Measurements from ENCODE around the gene FNDC11. TPM values are rescaled to one million over a fixed set of nuclear protein-coding genes. Genes with fewer than 3 reads are reported as not detected.

The FNDC11 gene
- total RNA-seq, 1 experiment from 2014 or later = not detected

DNA sequence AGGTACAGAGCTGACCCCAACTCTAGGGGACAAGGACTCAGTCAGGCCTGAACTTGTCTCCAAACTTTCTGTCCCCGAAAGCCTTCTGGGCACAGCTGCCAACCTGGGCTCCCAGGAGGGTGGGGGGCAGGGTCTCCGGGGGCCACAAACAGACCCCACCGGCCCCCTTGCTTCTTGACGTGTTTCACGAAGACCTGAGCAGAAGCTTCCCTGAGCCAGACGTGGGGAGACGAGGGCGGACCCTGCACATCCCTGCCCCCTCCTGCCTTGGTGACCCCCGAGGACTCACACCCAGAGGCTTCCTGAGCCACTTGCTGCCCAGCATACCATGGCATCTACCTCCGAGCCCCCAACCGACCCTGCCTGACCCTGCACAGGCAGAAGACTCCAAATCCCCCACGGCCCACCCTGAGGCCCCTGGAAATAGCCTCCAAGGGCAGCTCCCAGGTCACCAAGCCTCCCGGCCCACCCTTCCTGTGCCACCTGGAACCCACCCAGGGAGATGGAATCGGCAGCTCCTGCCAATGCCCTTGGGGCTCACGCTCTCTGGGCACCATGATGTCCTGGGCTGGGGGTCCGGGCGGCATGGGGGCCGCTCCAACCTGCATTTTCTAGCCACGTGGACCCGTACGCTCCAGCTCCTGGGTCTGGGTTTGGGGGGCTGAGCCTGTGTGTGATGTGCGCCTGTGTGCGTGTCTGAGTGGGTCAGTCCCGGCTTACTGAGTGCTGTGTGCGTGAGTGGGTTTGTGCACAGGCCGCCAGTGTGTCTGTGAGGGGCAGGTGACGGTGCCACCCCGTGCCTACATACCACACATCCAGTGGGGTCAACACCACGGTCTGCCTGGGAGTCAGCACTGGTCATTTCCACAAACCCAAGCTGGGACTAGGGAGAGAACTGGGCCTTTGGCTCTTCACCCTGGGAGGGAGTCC is 14.3 kb upstream of the FNDC11 start:
- BruUV-seq (replicated peaks) = no TSS peak
- no peaks in the 10 kb centered on the region for H3K9me3 Mint-ChIP-seq (ENCODE audit: low read depth, unreplicated experiment)
- CTCF ChIA-PET = interaction anchor here (1.2 to 3.0 kb wide), 7 partner anchors 17 to 168 kb away, joined by 3 to 37 read pairs (median 18); partner anchors contain the start of genes ARFRP1, PPDPF and ZGPAT
- no peak for DNase-seq
- H3K27ac Mint-ChIP-seq (ENCODE audit: unreplicated experiment) = peak overlapping the region; percentile 84
- peaks cover 58% of the 10 kb centered on the region for H3K4me1 Mint-ChIP-seq (ENCODE audit: low read depth, unreplicated experiment)
- intact Hi-C loops (cut with micrococcal nuclease; ENCODE audit: unreplicated experiment) = loop anchor here (2.0 to 5.0 kb wide), 5 partner anchors 38 to 433 kb away; partner anchors contain the start of genes GMEB2 and TPD52L2
- H3K4me3 Mint-ChIP-seq (ENCODE audit: low read depth, unreplicated experiment) = peak overlapping the region; percentile 89
- peaks cover 45% of the 10 kb centered on the region for H3K36me3 Mint-ChIP-seq (ENCODE audit: insufficient read depth, unreplicated experiment)
- peaks cover 14% of the 10 kb centered on the region for H3K27me3 Mint-ChIP-seq (ENCODE audit: unreplicated experiment)
- TF ChIP-seq, protein P1, sequence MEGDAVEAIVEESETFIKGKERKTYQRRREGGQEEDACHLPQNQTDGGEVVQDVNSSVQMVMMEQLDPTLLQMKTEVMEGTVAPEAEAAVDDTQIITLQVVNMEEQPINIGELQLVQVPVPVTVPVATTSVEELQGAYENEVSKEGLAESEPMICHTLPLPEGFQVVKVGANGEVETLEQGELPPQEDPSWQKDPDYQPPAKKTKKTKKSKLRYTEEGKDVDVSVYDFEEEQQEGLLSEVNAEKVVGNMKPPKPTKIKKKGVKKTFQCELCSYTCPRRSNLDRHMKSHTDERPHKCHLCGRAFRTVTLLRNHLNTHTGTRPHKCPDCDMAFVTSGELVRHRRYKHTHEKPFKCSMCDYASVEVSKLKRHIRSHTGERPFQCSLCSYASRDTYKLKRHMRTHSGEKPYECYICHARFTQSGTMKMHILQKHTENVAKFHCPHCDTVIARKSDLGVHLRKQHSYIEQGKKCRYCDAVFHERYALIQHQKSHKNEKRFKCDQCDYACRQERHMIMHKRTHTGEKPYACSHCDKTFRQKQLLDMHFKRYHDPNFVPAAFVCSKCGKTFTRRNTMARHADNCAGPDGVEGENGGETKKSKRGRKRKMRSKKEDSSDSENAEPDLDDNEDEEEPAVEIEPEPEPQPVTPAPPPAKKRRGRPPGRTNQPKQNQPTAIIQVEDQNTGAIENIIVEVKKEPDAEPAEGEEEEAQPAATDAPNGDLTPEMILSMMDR (IDR thresholded peaks at IDR 0.05; ENCODE audit: unreplicated experiment) = no peak

DNA sequence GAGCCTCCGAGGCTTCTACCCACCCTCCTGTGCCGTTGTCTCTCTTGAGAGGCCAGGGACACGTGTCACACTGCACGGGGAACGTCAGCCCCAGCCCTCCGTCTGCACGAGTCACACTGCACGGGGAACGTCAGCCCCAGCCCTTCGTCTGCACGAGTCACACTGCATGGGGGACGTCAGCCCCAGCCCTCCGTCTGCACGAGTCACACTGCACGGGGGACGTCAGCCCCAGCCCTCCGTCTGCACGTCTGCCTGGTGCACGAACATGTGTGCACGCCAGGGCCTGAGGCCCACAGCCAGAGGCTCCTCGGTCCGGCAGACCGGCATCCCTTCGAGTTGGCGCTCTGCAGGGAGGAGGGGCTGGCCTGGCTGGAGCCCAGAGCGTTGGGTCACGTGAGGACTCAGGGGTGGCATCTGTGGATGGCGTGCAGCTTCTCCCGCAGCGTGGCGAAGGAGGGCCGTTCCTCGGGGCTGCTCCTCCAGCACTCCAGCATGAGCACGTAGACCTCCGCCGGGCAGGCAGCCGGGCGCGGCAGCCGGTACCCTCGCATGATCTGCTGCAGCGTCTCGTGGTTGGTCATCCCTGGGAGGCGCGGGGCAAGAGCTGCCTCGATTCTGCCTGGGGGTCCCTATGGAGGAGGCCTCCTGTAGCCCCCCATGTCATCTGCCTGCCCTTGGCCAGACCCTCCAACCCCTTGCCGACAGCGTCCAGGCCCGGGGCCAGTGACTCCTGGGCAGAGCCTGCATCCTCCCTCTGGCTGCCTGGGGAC is 13.4 kb upstream of the FNDC11 start:
- no peaks in the 10 kb centered on the region for H3K9me3 Mint-ChIP-seq (ENCODE audit: low read depth, unreplicated experiment)
- TF ChIP-seq, protein P1 (IDR thresholded peaks at IDR 0.05; ENCODE audit: unreplicated experiment) = no peak
- H3K4me3 Mint-ChIP-seq (ENCODE audit: low read depth, unreplicated experiment) = no peak overlapping the region
- no peak overlapping the region for H3K27ac Mint-ChIP-seq (ENCODE audit: unreplicated experiment)
- DNase-seq = no peak
- peaks cover 38% of the 10 kb centered on the region for H3K36me3 Mint-ChIP-seq (ENCODE audit: insufficient read depth, unreplicated experiment)
- H3K27me3 Mint-ChIP-seq (ENCODE audit: unreplicated experiment) = peaks cover 14% of the 10 kb centered on the region
- CTCF ChIA-PET = no interaction called here
- peaks cover 59% of the 10 kb centered on the region for H3K4me1 Mint-ChIP-seq (ENCODE audit: low read depth, unreplicated experiment)
- no TSS peak for BruUV-seq (replicated peaks)
- intact Hi-C loops (cut with micrococcal nuclease; ENCODE audit: unreplicated experiment) = no loop called here

GRCh38 chr20:63541371-63541770 is 12.6 kb upstream of the FNDC11 start:
- DNase-seq = no peak
- no peak overlapping the region for H3K27ac Mint-ChIP-seq (ENCODE audit: unreplicated experiment)
- peaks cover 56% of the 10 kb centered on the region for H3K4me1 Mint-ChIP-seq (ENCODE audit: low read depth, unreplicated experiment)
- H3K27me3 Mint-ChIP-seq (ENCODE audit: unreplicated experiment) = peaks cover 14% of the 10 kb centered on the region
- TF ChIP-seq, protein P1 (IDR thresholded peaks at IDR 0.05; ENCODE audit: unreplicated experiment) = no peak
- no peaks in the 10 kb centered on the region for H3K9me3 Mint-ChIP-seq (ENCODE audit: low read depth, unreplicated experiment)
- no peak overlapping the region for H3K4me3 Mint-ChIP-seq (ENCODE audit: low read depth, unreplicated experiment)
- no TSS peak for BruUV-seq (replicated peaks)
- H3K36me3 Mint-ChIP-seq (ENCODE audit: insufficient read depth, unreplicated experiment) = peaks cover 35% of the 10 kb centered on the region
- intact Hi-C loops (cut with micrococcal nuclease; ENCODE audit: unreplicated experiment) = no loop called here
- CTCF ChIA-PET = no interaction called here

DNA sequence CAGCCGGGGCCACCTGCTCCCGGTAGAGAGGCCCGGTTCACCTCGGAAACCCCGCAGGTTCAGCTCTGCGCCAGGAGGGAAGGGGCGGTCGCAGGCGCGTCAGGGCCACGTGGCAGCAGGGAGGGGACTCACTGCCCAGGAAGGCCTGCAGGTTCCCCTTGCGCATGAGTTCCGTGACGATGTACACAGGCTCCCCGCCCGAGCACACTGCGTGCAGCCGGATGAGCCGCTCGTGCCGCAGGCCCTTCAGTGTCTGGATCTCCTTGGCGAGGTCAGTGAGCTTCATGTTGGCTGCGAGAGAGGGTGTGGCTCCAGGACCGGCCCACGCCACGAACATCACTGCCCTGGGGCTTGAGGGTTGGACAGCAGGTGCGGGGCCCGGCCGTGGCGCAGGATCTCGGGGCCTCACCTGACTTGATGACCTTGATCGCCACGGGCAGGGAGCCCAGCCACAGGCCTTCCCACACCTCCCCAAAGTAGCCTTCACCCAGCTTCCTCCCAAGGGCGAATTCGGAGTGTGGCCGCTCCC is 11.9 kb upstream of the FNDC11 start:
- no TSS peak for BruUV-seq (replicated peaks)
- CTCF ChIA-PET = interaction anchor here (0.7 kb wide), 1 partner anchor 178 kb away, joined by 4 read pairs; no protein-coding TSS in a partner anchor
- peaks cover 27% of the 10 kb centered on the region for H3K36me3 Mint-ChIP-seq (ENCODE audit: insufficient read depth, unreplicated experiment)
- intact Hi-C loops (cut with micrococcal nuclease; ENCODE audit: unreplicated experiment) = no loop called here
- TF ChIP-seq, protein P1 (IDR thresholded peaks at IDR 0.05; ENCODE audit: unreplicated experiment) = no peak
- H3K27ac Mint-ChIP-seq (ENCODE audit: unreplicated experiment) = no peak overlapping the region
- peaks cover 14% of the 10 kb centered on the region for H3K27me3 Mint-ChIP-seq (ENCODE audit: unreplicated experiment)
- H3K4me1 Mint-ChIP-seq (ENCODE audit: low read depth, unreplicated experiment) = peaks cover 49% of the 10 kb centered on the region
- H3K9me3 Mint-ChIP-seq (ENCODE audit: low read depth, unreplicated experiment) = no peaks in the 10 kb centered on the region
- H3K4me3 Mint-ChIP-seq (ENCODE audit: low read depth, unreplicated experiment) = no peak overlapping the region
- no peak for DNase-seq

All from Calu3 (cell line).